AG04449 (cell line): ENCODE data around the gene NTHL1.

ENCODE experiments used
- CTCF ChIA-PET: fragments of 350-600 bp; formaldehyde crosslinking; extraction: SDS; loops from one replicate; lab custom pipeline; 2021; ENCODE audit warnings: antibody characterized with exemption; lab: Yijun Ruan, JAX
- POLR2A ChIA-PET: fragments of 400-600, 350-600 bp; formaldehyde crosslinking; extraction: SDS; loops from one replicate; lab custom pipeline; 2020; ENCODE audit warnings: antibody characterized with exemption, inconsistent platforms; lab: Yijun Ruan, JAX
- DNase-seq: peaks from one replicate; pipeline ENCODE4 v3.0.0-alpha.2; 2010; ENCODE audit warnings: low read depth, low spot score
- H3K4me3 ChIP-seq: 2 replicates; pipeline ENCODE4 v1.5.1; 2011; ENCODE audit warnings: low read depth, mild to moderate bottlenecking, control low read depth, low read length
- TF ChIP-seq, protein P1 (sequence below): IDR thresholded peaks from one replicate; pipeline ENCODE4 v1.5.1; 2011; ENCODE audit warnings: mild to moderate bottlenecking, moderate library complexity, low read length, control low read depth, inconsistent platforms; ENCODE audit not compliant: insufficient read depth; ENCODE audit errors: missing control alignments

NTHL1 gene

DNA sequence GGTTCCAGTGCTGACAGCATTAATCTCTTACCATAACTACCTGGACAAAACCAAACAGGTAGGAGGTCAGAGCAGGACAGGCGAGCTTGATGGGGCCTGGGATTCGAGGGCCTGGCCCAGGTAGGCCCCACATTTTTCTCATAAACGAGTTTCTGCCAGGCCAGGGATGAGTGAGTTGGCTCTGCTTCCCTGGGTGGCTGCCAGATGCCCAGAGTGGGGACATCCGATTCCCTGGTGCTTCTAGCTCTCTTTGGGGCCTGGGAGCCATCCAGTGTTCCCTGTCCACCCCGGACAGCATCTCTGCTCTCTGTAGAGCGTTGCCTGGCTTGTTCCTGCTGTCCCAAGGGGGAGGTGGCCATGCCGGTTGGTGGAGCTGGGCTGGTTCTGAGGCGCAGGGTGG, 25.3 kb upstream of the NTHL1 start:
- ChIA-PET POLR2A (interaction anchor here (0.8 to 2.3 kb wide), 3 partner anchors 13 to 25 kb away, joined by 4 to 7 read pairs (median 6); partner anchors contain the start of genes NTHL1 and TSC2), CTCF (interaction anchor here (1.1 kb wide), 1 partner anchor 51 kb away, joined by 3 read pairs; no protein-coding TSS in a partner anchor)
- TF ChIP-seq, protein P1, sequence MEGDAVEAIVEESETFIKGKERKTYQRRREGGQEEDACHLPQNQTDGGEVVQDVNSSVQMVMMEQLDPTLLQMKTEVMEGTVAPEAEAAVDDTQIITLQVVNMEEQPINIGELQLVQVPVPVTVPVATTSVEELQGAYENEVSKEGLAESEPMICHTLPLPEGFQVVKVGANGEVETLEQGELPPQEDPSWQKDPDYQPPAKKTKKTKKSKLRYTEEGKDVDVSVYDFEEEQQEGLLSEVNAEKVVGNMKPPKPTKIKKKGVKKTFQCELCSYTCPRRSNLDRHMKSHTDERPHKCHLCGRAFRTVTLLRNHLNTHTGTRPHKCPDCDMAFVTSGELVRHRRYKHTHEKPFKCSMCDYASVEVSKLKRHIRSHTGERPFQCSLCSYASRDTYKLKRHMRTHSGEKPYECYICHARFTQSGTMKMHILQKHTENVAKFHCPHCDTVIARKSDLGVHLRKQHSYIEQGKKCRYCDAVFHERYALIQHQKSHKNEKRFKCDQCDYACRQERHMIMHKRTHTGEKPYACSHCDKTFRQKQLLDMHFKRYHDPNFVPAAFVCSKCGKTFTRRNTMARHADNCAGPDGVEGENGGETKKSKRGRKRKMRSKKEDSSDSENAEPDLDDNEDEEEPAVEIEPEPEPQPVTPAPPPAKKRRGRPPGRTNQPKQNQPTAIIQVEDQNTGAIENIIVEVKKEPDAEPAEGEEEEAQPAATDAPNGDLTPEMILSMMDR: no peak
- no peak for DNase-seq
- no peak overlapping the region for H3K4me3 ChIP-seq

DNA sequence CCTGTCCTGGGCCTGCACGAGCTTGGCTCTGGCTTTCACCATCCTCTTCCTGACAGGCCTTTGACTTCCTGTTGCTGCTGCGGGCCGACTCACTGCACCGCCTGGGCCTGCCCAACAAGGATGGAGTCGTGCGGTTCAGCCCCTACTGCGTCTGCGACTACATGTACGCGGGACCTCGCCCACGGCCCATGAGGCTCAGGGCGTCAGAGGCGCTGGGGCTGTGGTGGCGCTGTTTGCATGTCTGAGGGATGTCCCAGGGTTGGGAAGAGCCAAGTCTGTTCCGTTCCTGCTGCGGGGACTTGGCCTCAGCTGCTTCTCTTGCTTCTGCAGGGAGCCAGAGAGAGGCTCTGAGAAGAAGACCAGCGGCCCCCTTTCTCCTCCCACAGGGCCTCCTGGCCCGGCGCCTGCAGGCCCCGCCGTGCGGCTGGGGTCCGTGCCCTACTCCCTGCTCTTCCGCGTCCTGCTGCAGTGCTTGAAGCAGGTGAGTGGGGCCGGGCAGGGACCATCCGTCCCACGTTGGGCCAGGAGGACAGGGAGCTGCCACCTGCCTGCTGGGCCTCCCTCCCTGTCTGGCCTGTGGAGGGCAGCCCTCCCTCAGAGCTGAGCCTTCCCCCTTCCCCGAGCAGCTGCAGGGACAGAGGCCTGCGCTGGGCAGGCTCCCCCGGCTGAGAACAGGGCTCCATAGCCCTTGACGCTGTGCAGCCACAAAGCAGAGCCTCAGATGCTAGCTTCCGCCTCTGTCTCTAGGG, 24.0 kb upstream of the NTHL1 start:
- ChIA-PET CTCF (interaction anchor here (0.8 to 0.9 kb wide), 2 partner anchors 49 to 69 kb away, joined by 3 to 6 read pairs; no protein-coding TSS in a partner anchor), POLR2A (interaction anchor here (1.7 to 2.3 kb wide), 2 partner anchors 14 to 24 kb away, joined by 4 to 7 read pairs; partner anchors contain the start of genes NTHL1 and TSC2)
- DNase-seq: no peak
- H3K4me3 ChIP-seq: no peak overlapping the region
- TF ChIP-seq, protein P1: no peak

- TF ChIP-seq, protein P1: no peak
- ChIA-PET CTCF (interaction anchor here (1.2 kb wide), 1 partner anchor 48 kb away, joined by 3 read pairs; no protein-coding TSS in a partner anchor), POLR2A (interaction anchor here (1.1 kb wide), 1 partner anchor 23 kb away, joined by 5 read pairs; the partner anchor contains the start of genes NTHL1 and TSC2)
Measured at GRCh38 chr16:2070576-2071453, 23.2 kb upstream of the NTHL1 start.

GRCh38 chr16:2066139-2066538, 18.5 kb upstream of the NTHL1 start:
- H3K4me3 ChIP-seq: no peak overlapping the region
- no peak for DNase-seq
- CTCF ChIA-PET: interaction anchor here (0.7 to 2.4 kb wide), 4 partner anchors 11 to 74 kb away, joined by 3 to 10 read pairs (median 4); no protein-coding TSS in a partner anchor
- TF ChIP-seq, protein P1: no peak
- POLR2A ChIA-PET: interaction anchor here (0.7 kb wide), 1 partner anchor 101 kb away, joined by 3 read pairs; the partner anchor contains the start of gene RPS2

More at GRCh38 chr16:2070576-2071453, 23.2 kb upstream of the NTHL1 start:
- no peak for DNase-seq
- H3K4me3 ChIP-seq: no peak overlapping the region

DNA sequence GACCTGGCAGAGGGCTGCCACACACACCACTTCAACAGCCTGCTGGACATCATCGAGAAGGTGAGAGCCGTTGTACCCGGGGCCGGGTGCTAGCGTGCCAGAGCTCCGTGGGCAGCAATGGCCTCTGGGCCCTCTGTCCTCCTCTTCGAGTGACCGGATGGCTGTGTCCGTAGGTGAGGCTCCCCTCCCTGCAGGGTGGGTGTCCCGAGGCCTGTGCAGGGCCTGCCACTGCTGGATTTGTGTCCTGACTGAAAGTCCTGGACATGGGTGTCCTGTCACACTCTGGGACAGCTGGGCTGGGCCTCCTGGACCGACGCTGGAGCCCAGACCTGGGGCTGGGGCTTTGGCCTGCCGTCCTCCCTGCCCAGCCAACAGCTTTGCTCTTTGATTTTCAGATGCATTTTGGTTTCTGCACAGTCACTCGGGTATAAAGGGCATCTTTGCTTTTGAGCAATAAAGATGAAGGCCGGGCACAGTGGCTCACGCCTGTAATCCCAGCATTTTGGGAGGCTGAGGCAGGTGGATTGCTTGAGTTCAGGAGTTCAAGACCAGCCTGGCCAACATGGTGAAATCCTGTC, 16.8 kb upstream of the NTHL1 start:
- POLR2A ChIA-PET: no interaction called here
- TF ChIP-seq, protein P1: no peak
- no peak for DNase-seq
- CTCF ChIA-PET: interaction anchor here (1.4 to 2.4 kb wide), 2 partner anchors 9 to 76 kb away, joined by 3 to 10 read pairs; no protein-coding TSS in a partner anchor
- no peak overlapping the region for H3K4me3 ChIP-seq
